Activated CD4-positive, CD25-positive, alpha-beta regulatory T cell treated with anti-CD3 and anti-CD28 coated beads, Interleukin-2, amount 50 U/mL, for 24 hours (primary cell): ENCODE measurements around the gene NIBAN1.

Experiments
- ATAC-seq, 2 donors: fragments of 150-1000 bp; cut with Tn5 transposase; one replicate each; pipeline ENCODE4 v1.10.0; 2021; ENCODE audit warnings: mild to moderate bottlenecking in 1 of 2, moderate library complexity in 1 of 2

NIBAN1 gene

GRCh38 chr1:184943998-184944397, 30.3 kb downstream of the NIBAN1 start:
- no peak for ATAC-seq

GRCh38 chr1:184941735-184942134, 32.6 kb downstream of the NIBAN1 start:
- ATAC-seq = peak; percentile 94 to 96

GRCh38 chr1:184941410-184941733, 32.9 kb downstream of the NIBAN1 start:
- no peak for ATAC-seq

GRCh38 chr1:184940694-184941409, 33.5 kb downstream of the NIBAN1 start:
- no peak for ATAC-seq

- ATAC-seq = no peak
Observed at GRCh38 chr1:184940226-184940625, 34.1 kb downstream of the NIBAN1 start.

- no peak for ATAC-seq
Observed at GRCh38 chr1:184937729-184938128, 36.6 kb downstream of the NIBAN1 start.

- no peak for ATAC-seq
Observed at GRCh38 chr1:184935920-184936798, 38.1 kb downstream of the NIBAN1 start.

GRCh38 chr1:184933944-184934343, 40.4 kb downstream of the NIBAN1 start:
- ATAC-seq = no peak

- ATAC-seq = no peak
Observed at GRCh38 chr1:184932319-184932718, 42.0 kb downstream of the NIBAN1 start.

- ATAC-seq = no peak
Observed at GRCh38 chr1:184931566-184931965, 42.7 kb downstream of the NIBAN1 start.

- peak; percentile 90 to 94 for ATAC-seq
Observed at GRCh38 chr1:184930645-184931044, 43.7 kb downstream of the NIBAN1 start.

- no peak for ATAC-seq
Observed at GRCh38 chr1:184930232-184930631, 44.1 kb downstream of the NIBAN1 start.

- ATAC-seq = no peak
Observed at GRCh38 chr1:184929711-184930202, 44.6 kb downstream of the NIBAN1 start.

- ATAC-seq = no peak
Observed at GRCh38 chr1:184928394-184928793, 45.9 kb downstream of the NIBAN1 start.
